Small intestine (tissue), 7 donors: ENCODE measurements around the gene CSNK1G3. TPM values are rescaled to one million over a fixed set of nuclear protein-coding genes. Genes with fewer than 3 reads are reported as not detected.

Source experiments
- DNase-seq, 2 donors: peaks; one replicate each; pipeline versions ENCODE4 v3.0.0 to v3.0.0-alpha.2; 2013
- FAIRE-seq: peaks from 2 replicates; lab custom pipeline; 2012; peaks lifted over from hg19 to GRCh38; lab: Jason Lieb, UNC
- H3K27ac ChIP-seq, 3 donors: one replicate each; pipeline ENCODE4 v1.5.1; 2013; ENCODE audit warnings: low read length in 2 of 3, mild to moderate bottlenecking in 2 of 3, control low read depth in 1 of 3, inconsistent platforms in 1 of 3, low read depth in 1 of 3, moderate library complexity in 1 of 3
- H3K27me3 ChIP-seq, 3 donors: one replicate each; pipeline ENCODE4 v1.6.1; 2013; ENCODE audit warnings: low read length in 3 of 3, inconsistent platforms in 1 of 3; ENCODE audit not compliant: control insufficient read depth in 3 of 3, insufficient read depth in 3 of 3
- H3K36me3 ChIP-seq, 3 donors: one replicate each; pipeline ENCODE4 v1.6.1; 2013; ENCODE audit warnings: low read length in 3 of 3, inconsistent platforms in 1 of 3, low read depth in 1 of 3, mild to moderate bottlenecking in 1 of 3, moderate library complexity in 1 of 3; ENCODE audit not compliant: control insufficient read depth in 3 of 3, insufficient read depth in 2 of 3
- H3K4me1 ChIP-seq, 3 donors: one replicate each; pipeline ENCODE4 v1.6.1; 2013; ENCODE audit warnings: low read length in 2 of 3, inconsistent platforms in 1 of 3, low read depth in 1 of 3, mild to moderate bottlenecking in 1 of 3, moderate library complexity in 1 of 3; ENCODE audit not compliant: control insufficient read depth in 3 of 3, insufficient read depth in 2 of 3
- H3K4me3 ChIP-seq, 3 donors: one replicate each; pipeline ENCODE4 v1.5.1; 2013; ENCODE audit warnings: low read length in 3 of 3, control low read depth in 1 of 3, inconsistent platforms in 1 of 3, low read depth in 1 of 3, mild to moderate bottlenecking in 1 of 3, moderate library complexity in 1 of 3
- H3K9me3 ChIP-seq, 2 donors: one replicate each; pipeline ENCODE4 v1.6.1; 2013; ENCODE audit warnings: low read depth in 1 of 2, low read length in 1 of 2; ENCODE audit not compliant: control insufficient read depth in 2 of 2, insufficient read depth in 1 of 2
- WGBS, 3 donors: extraction: QIAGEN DNeasy Blood & Tissue Kit; methylation state at CpG; one replicate each; pipeline ENCODE4 v1.1.7; 2013; 5-methylcytosine and 5-hydroxymethylcytosine counted together
- polyA plus RNA-seq, 4 donors: library from polyadenylated mRNA; stranded (reverse) in 3 of 4; unstranded in 1 of 4; fragments of 200-250 nt in 3 of 4; fragments of 120-200 nt in 1 of 4; gene quantifications; one replicate each; pipeline versions ENCODE4 v1.2.1 to v1.2.3, GENCODE V29; 2013
- donor health status: healthy with polysubstance abuse.
- donor health status: control.
- donor health status: control.
- donor health status: Bipolar disorder and iron deficiency.
- donor health status: healthy.

CSNK1G3 gene
- polyA plus RNA-seq, 4 donors: 16.7 to 21.7 (median 20.2) TPM

DNA sequence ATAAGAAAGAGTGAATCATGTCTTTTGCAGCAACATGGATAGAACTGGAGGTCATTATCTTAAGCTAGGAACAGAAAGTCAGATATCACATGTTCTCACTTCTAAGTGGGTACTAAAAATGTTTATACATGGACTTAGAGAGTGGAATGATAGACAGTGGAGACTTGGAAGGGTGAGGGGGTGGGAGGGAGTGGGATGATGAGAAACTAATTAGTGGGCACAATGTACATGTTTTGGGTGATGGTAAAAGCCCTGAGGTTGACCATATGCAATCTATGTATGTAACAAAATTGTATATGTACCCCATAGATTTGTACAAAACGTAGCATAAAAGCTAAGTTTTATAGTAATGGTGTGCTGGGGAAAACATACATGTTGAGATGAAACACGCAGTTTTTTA, 25.3 kb downstream of the CSNK1G3 start:
- FAIRE-seq (no peak), DNase-seq (no peak)
- H3K36me3 ChIP-seq: peaks cover 0 to 3% (median 0%) of the 10 kb centered on the region in 3 donors
- no peaks in the 10 kb centered on the region for H3K27me3 ChIP-seq
- no peak overlapping the region for H3K4me3 ChIP-seq
- H3K4me1 ChIP-seq: peaks cover 0 to 3% (median 0%) of the 10 kb centered on the region in 3 donors
- H3K9me3 ChIP-seq: no peaks in the 10 kb centered on the region
- WGBS, 3 donors: 93 to 99% (median 96%) methylated on average over 2 of the region's 2 CpGs
- H3K27ac ChIP-seq: no peak overlapping the region

- DNase-seq (no peak), FAIRE-seq (no peak)
- H3K36me3 ChIP-seq: peaks cover 0 to 3% (median 0%) of the 10 kb centered on the region in 3 donors
- H3K27ac ChIP-seq: no peak overlapping the region
- H3K4me1 ChIP-seq: peaks cover 0 to 3% (median 0%) of the 10 kb centered on the region in 3 donors
- 82 to 92% (median 88%) methylated on average over 2 of the region's 2 CpGs for WGBS, 3 donors
- no peak overlapping the region for H3K4me3 ChIP-seq
- no peaks in the 10 kb centered on the region for H3K9me3 ChIP-seq
- no peaks in the 10 kb centered on the region for H3K27me3 ChIP-seq
Observed at GRCh38 chr5:123537845-123538244, 25.9 kb downstream of the CSNK1G3 start.

DNA sequence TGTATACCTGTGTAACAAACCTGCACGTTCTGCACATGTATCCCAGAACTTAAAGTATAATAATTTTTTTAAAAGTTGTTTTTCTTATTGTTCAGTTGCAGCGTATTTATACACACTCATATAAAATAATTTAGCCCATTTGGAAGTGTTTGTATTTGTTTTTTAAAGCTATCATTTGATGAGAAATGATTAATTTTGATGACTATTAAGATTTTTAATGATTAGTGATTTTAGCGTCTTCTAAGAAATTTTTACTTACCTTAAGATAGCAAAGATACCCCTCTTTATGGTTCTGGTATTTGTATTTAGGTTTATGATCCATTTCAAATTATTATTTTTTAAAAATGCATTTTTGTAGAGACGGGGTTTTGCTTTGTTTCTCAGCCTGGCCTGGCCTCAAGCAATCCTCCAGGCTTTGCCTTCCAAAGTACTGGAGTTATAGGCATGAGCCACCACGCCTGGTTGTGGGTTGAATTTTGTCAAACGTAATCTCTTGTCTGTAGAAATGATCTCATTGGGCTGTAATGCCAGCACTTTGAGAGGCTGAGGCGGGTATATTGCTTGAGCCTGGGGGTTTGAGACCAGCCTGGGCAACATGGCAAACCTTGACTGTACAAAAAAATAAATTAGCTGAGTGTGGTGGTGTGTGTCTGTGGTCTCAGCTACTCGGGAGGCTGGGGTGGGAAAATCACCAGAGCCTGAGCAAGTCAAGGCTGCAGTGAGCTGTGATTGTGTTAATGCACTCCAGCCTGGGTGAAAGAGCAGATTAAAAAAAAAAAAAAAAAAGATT, 26.9 kb downstream of the CSNK1G3 start:
- Histone ChIP-seq H3K4me3 (no peak overlapping the region), H3K9me3 (no peaks in the 10 kb centered on the region), H3K4me1 (peaks cover 0 to 3% (median 0%) of the 10 kb centered on the region in 3 donors), H3K27ac (no peak overlapping the region), H3K27me3 (no peaks in the 10 kb centered on the region), H3K36me3 (peaks cover 0 to 3% (median 0%) of the 10 kb centered on the region in 3 donors)
- DNase-seq (no peak), FAIRE-seq (no peak)
- 77 to 85% (median 82%) methylated on average over 8 of the region's 8 CpGs for WGBS, 3 donors

GRCh38 chr5:123540534-123540933, 28.6 kb downstream of the CSNK1G3 start:
- DNase-seq: no peak
- no peak overlapping the region for H3K4me3 ChIP-seq
- peaks cover 0 to 3% (median 0%) of the 10 kb centered on the region in 3 donors for H3K36me3 ChIP-seq
- H3K27me3 ChIP-seq: no peaks in the 10 kb centered on the region
- H3K9me3 ChIP-seq: no peaks in the 10 kb centered on the region
- H3K27ac ChIP-seq: no peak overlapping the region
- WGBS, 3 donors: 94 to 97% (median 96%) methylated on average over 7 of the region's 7 CpGs
- no peak for FAIRE-seq
- H3K4me1 ChIP-seq: peaks cover 0 to 3% (median 0%) of the 10 kb centered on the region in 3 donors

GRCh38 chr5:123543438-123543837, 31.5 kb downstream of the CSNK1G3 start:
- no peak overlapping the region for H3K27ac ChIP-seq
- peaks cover 0 to 3% (median 0%) of the 10 kb centered on the region in 3 donors for H3K36me3 ChIP-seq
- no peak for FAIRE-seq
- H3K4me1 ChIP-seq: peaks cover 0 to 3% (median 0%) of the 10 kb centered on the region in 3 donors
- no peaks in the 10 kb centered on the region for H3K27me3 ChIP-seq
- no peaks in the 10 kb centered on the region for H3K9me3 ChIP-seq
- 80 to 91% (median 86%) methylated on average over 3 of the region's 3 CpGs for WGBS, 3 donors
- no peak for DNase-seq
- no peak overlapping the region for H3K4me3 ChIP-seq

DNA sequence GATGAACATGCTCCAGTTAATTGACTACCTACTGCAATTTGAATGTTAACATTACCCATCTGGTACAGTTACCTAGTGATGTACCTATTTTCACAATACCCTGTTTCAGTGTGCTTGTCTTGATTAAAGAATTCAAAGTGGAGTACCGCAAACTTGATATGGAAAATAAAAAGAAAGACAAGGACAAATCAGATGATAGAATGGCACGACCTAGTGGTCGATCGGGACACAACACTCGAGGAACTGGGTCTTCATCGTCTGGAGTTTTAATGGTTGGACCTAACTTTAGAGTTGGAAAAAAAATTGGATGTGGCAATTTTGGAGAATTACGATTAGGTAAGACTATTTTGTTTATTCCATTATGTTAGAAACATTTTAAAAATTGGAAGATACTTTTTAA, 33.5 kb downstream of the CSNK1G3 start:
- peak; percentile 19 for FAIRE-seq
- 66 to 88% (median 77%) methylated on average over 7 of the region's 7 CpGs for WGBS, 3 donors
- DNase-seq: peak in 1 of 2 donors; percentile 42
- Histone ChIP-seq H3K36me3 (no peaks in the 10 kb centered on the region), H3K27me3 (no peaks in the 10 kb centered on the region), H3K9me3 (no peaks in the 10 kb centered on the region), H3K27ac (no peak overlapping the region), H3K4me1 (peaks cover 0 to 2% (median 0%) of the 10 kb centered on the region in 3 donors), H3K4me3 (no peak overlapping the region)

- DNase-seq: no peak
- 94 to 100% (median 100%) methylated on average over 1 of the region's 1 CpG for WGBS, 3 donors
- peak; percentile 47 for FAIRE-seq
Observed at GRCh38 chr5:123546657-123547056, 34.7 kb downstream of the CSNK1G3 start.

GRCh38 chr5:123549256-123549904, 37.4 kb downstream of the CSNK1G3 start:
- no peaks in the 10 kb centered on the region for H3K27me3 ChIP-seq
- no peaks in the 10 kb centered on the region for H3K9me3 ChIP-seq
- H3K4me3 ChIP-seq: no peak overlapping the region
- FAIRE-seq (no peak), DNase-seq (peak in 1 of 2 donors; percentile 32)
- peaks cover 0 to 2% (median 0%) of the 10 kb centered on the region in 3 donors for H3K4me1 ChIP-seq
- H3K27ac ChIP-seq: peak overlapping the region in 1 of 3 donors; percentile 76
- 62 to 65% (median 64%) methylated on average over 3 of the region's 3 CpGs for WGBS, 3 donors
- H3K36me3 ChIP-seq: no peaks in the 10 kb centered on the region

More at GRCh38 chr5:123546657-123547056, 34.7 kb downstream of the CSNK1G3 start:
- no peaks in the 10 kb centered on the region for H3K27me3 ChIP-seq
- H3K27ac ChIP-seq: no peak overlapping the region
- H3K4me3 ChIP-seq: no peak overlapping the region
- H3K9me3 ChIP-seq: no peaks in the 10 kb centered on the region
- no peaks in the 10 kb centered on the region for H3K36me3 ChIP-seq
- peaks cover 0 to 2% (median 0%) of the 10 kb centered on the region in 3 donors for H3K4me1 ChIP-seq
